Immature natural killer cell (primary cell): ENCODE results near the gene PSMG3. TPM values are rescaled to one million over a fixed set of nuclear protein-coding genes. Genes with fewer than 3 reads are reported as not detected.

Source experiments
- DNase-seq, 3 donors: peaks; one replicate each; pipeline ENCODE4 v3.0.0; 2022; ENCODE audit warnings: mixed read lengths in 1 of 3
- H3K27ac Mint-ChIP-seq, 6 donors: one replicate each; pipeline ENCODE4 v1.8.0; 2020; ENCODE audit warnings: mixed read lengths in 6 of 6, mild to moderate bottlenecking in 5 of 6, inconsistent platforms in 4 of 6, moderate library complexity in 3 of 6
- H3K27me3 Mint-ChIP-seq, 3 donors: one replicate each; pipeline ENCODE4 v1.8.0; 2020 to 2021; ENCODE audit warnings: low read depth in 3 of 3, mild to moderate bottlenecking in 3 of 3, mixed read lengths in 3 of 3, moderate library complexity in 3 of 3, inconsistent platforms in 1 of 3
- H3K36me3 Mint-ChIP-seq, 3 donors: one replicate each; pipeline ENCODE4 v1.8.0; 2020; ENCODE audit warnings: mixed read lengths in 3 of 3, inconsistent platforms in 2 of 3, mild to moderate bottlenecking in 2 of 3
- H3K4me1 Mint-ChIP-seq, 2 donors: one replicate each; pipeline ENCODE4 v1.8.0; 2020; ENCODE audit warnings: inconsistent platforms in 2 of 2, mild to moderate bottlenecking in 2 of 2, mixed read lengths in 2 of 2, moderate library complexity in 1 of 2
- H3K4me3 Mint-ChIP-seq, 5 donors: one replicate each; pipeline ENCODE4 v1.8.0; 2020; ENCODE audit warnings: mild to moderate bottlenecking in 5 of 5, mixed read lengths in 5 of 5, inconsistent platforms in 3 of 5, moderate library complexity in 3 of 5
- H3K9me3 Mint-ChIP-seq, 6 donors: one replicate each; pipeline ENCODE4 v1.8.0; 2020; ENCODE audit warnings: mild to moderate bottlenecking in 6 of 6, mixed read lengths in 6 of 6, inconsistent platforms in 4 of 6, moderate library complexity in 3 of 6
- polyA plus RNA-seq, 3 donors: library from polyadenylated mRNA; unstranded; fragments of 300-500 nt; fragmentation: Illumina TruSeq; gene quantifications; one replicate each; pipeline ENCODE4 v1.2.3, GENCODE V29; 2021

Gene PSMG3
- polyA plus RNA-seq, 3 donors from 2014 or later = 56.3 to 71.0 (median 61.9) TPM

- H3K36me3 Mint-ChIP-seq = no peaks in the 10 kb centered on the region
- DNase-seq = no peak
- no peak overlapping the region for H3K4me3 Mint-ChIP-seq
- no peaks in the 10 kb centered on the region for H3K9me3 Mint-ChIP-seq
- H3K27ac Mint-ChIP-seq = no peak overlapping the region
- peaks cover 5 to 14% (median 5%) of the 10 kb centered on the region in 3 donors for H3K27me3 Mint-ChIP-seq
- H3K4me1 Mint-ChIP-seq = no peaks in the 10 kb centered on the region
Measured at GRCh38 chr7:1545417-1546246, 24.2 kb downstream of the PSMG3 start.

DNA sequence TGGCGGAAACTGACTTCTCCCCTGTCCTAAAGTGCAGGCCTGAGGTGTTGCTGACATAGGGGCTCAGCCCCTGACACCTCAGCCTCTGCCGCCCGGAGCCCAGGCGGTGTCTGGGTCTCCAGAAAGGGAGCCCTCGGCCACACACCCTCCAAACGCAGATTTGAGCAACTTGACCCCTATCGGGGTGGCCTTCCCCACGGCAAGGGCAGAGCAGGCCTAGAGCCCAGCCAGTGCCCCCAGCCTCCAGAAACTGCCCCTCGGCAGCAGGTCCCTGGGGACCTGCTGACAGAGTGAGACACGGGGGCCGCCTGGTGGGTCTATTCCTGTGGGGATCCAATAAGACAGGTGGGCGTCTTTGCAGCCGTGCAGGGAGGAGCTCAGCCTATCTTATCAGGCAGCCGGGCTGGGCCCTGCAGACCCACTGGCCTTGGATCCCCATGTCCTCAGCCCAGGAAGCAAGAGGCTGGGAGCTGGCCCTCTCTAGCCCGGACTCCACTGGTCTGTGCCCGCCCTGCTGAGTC lies 24.9 kb downstream of the PSMG3 start:
- Mint-ChIP-seq H3K4me3 (no peak overlapping the region), H3K27ac (peak overlapping the region in 1 of 6 donors; percentile 17), H3K36me3 (no peaks in the 10 kb centered on the region), H3K27me3 (peaks cover 5 to 17% (median 5%) of the 10 kb centered on the region in 3 donors), H3K4me1 (no peaks in the 10 kb centered on the region), H3K9me3 (no peaks in the 10 kb centered on the region)
- no peak for DNase-seq

DNA sequence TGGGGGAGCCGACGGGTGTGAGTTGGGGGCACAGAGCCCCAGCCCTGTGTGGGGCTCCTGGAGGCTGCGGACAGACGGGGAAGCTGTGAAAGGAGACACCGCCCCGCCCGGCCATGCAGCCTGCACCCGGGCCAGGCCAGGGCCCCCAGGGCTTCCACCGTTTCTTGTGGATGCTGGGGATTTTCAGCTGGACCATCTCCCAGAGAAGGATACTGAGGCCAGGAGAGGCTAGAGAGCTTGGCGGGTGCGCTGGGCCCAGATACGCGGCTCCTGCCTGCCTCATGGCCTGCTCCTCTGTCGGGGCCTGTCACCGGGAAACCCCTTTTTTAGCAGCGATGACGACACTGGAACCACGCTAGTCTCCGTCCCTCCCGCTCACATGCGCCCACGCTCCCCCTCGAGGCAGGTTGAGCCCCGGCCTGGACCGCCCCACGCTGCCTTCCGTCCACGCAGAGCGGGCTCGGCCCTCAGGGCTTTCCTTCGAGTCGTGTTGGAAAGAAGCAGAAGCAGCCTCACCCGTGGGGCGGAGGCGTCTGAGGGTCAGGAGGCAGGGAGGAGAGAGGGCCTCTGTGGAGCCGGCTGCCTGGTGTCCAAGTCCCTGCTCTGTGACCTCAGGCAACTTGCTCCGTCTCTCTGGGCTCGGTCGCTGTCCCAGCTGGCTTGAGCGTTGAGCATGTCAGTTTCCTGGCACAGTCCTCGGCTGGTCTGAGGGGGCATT lies 25.5 kb downstream of the PSMG3 start:
- no peak overlapping the region for H3K27ac Mint-ChIP-seq
- no peaks in the 10 kb centered on the region for H3K4me1 Mint-ChIP-seq

GRCh38 chr7:1543826-1544177 lies 26.0 kb downstream of the PSMG3 start:
- Mint-ChIP-seq H3K4me3 (no peak overlapping the region), H3K36me3 (no peaks in the 10 kb centered on the region), H3K27me3 (peaks cover 2 to 14% (median 5%) of the 10 kb centered on the region in 3 donors), H3K4me1 (no peaks in the 10 kb centered on the region), H3K27ac (no peak overlapping the region), H3K9me3 (no peaks in the 10 kb centered on the region)
- DNase-seq = no peak

More for the DNA sequence above, 25.5 kb downstream of the PSMG3 start:
- no peaks in the 10 kb centered on the region for H3K9me3 Mint-ChIP-seq
- peaks cover 5 to 17% (median 5%) of the 10 kb centered on the region in 3 donors for H3K27me3 Mint-ChIP-seq
- no peak overlapping the region for H3K4me3 Mint-ChIP-seq
- H3K36me3 Mint-ChIP-seq = no peaks in the 10 kb centered on the region
- no peak for DNase-seq

GRCh38 chr7:1542841-1543747 lies 26.7 kb downstream of the PSMG3 start:
- DNase-seq = no peak
- no peaks in the 10 kb centered on the region for H3K4me1 Mint-ChIP-seq

DNA sequence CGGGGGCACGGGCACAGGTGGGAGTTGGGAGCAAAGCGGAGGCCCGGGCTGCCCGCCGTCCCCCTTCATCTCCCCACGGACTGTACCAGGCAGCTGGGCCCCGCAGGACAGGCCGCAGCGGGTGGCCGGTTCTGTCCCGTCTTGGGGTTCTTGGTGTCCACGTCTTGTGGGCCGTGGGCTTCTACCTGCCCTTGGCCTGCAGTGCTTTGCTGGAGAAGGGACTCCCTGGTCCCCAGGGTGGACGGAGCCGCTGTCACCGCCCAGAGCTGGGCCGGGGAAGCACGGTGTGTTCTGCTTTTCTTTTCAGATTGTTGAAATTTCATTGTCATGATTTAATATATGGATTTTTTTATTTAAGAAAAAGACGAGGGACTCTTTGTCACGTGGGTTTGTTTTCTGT lies 27.5 kb downstream of the PSMG3 start:
- Mint-ChIP-seq H3K27ac (no peak overlapping the region), H3K9me3 (no peaks in the 10 kb centered on the region), H3K4me3 (no peak overlapping the region), H3K4me1 (peaks cover 0 to 2% of the 10 kb centered on the region in 2 donors), H3K36me3 (no peaks in the 10 kb centered on the region), H3K27me3 (peaks cover 2 to 17% (median 7%) of the 10 kb centered on the region in 3 donors)
- DNase-seq = no peak

More at GRCh38 chr7:1542841-1543747, 26.7 kb downstream of the PSMG3 start:
- no peaks in the 10 kb centered on the region for H3K36me3 Mint-ChIP-seq
- H3K9me3 Mint-ChIP-seq = no peaks in the 10 kb centered on the region
- peaks cover 2 to 14% (median 4%) of the 10 kb centered on the region in 3 donors for H3K27me3 Mint-ChIP-seq
- no peak overlapping the region for H3K4me3 Mint-ChIP-seq
- peak overlapping the region in 1 of 6 donors; percentile 23 for H3K27ac Mint-ChIP-seq

- Mint-ChIP-seq H3K36me3 (no peaks in the 10 kb centered on the region), H3K27me3 (peaks cover 2 to 17% (median 7%) of the 10 kb centered on the region in 3 donors), H3K4me3 (no peak overlapping the region), H3K9me3 (no peaks in the 10 kb centered on the region), H3K4me1 (peaks cover 2% of the 10 kb centered on the region in 2 donors), H3K27ac (no peak overlapping the region)
- no peak for DNase-seq
Measured at GRCh38 chr7:1541431-1542162, 28.2 kb downstream of the PSMG3 start.

GRCh38 chr7:1540776-1541271 lies 29.0 kb downstream of the PSMG3 start:
- H3K9me3 Mint-ChIP-seq = no peaks in the 10 kb centered on the region
- H3K27ac Mint-ChIP-seq = no peak overlapping the region
- peaks cover 6% of the 10 kb centered on the region in 2 donors for H3K4me1 Mint-ChIP-seq
- no peaks in the 10 kb centered on the region for H3K36me3 Mint-ChIP-seq
- no peak overlapping the region for H3K4me3 Mint-ChIP-seq
- peaks cover under 1 to 19% (median 8%) of the 10 kb centered on the region in 3 donors for H3K27me3 Mint-ChIP-seq
- no peak for DNase-seq

- H3K36me3 Mint-ChIP-seq = no peaks in the 10 kb centered on the region
- H3K27me3 Mint-ChIP-seq = peaks cover 0 to 19% (median 9%) of the 10 kb centered on the region in 3 donors
- no peak overlapping the region for H3K4me3 Mint-ChIP-seq
- DNase-seq = no peak
- peaks cover 6% of the 10 kb centered on the region in 2 donors for H3K4me1 Mint-ChIP-seq
- no peaks in the 10 kb centered on the region for H3K9me3 Mint-ChIP-seq
- H3K27ac Mint-ChIP-seq = no peak overlapping the region
Measured at GRCh38 chr7:1539882-1540775, 29.7 kb downstream of the PSMG3 start.

DNA sequence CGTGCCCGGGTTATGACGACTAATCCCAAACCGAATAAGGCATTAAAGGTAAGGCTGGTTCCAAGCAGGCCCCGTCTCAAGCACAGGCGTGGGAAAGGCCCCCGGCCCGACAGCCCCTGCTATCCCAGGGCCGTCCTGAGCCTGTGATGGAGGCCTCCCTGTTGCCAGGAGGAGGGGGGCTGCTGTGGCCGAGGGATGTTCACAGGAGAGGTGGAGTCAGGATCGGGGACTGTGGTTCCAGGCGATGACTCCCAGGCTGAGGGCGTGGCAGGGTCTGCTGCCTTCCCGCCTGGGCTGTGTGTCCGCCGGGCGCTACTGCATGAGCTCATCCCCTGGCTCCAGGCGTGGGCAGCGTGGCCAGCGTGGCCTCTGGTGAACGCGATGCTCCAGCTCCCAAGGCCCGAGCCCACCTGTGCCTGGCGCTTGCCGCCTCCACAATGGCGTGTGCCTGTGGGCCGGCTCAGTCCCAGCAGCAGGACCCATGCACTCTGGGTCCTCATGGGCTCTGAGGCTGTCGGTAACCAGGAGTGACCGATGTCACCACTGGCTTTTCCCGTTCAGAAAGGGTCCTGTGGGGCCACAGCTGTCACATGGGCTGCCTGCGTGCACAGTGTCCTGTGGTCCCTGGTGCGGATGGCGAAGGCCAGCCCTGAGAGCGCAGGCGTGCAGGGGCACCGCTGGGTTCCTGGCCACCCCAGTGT lies 30.5 kb downstream of the PSMG3 start:
- peaks cover 0 to 16% (median 9%) of the 10 kb centered on the region in 3 donors for H3K27me3 Mint-ChIP-seq
- no peak overlapping the region for H3K4me3 Mint-ChIP-seq
- no peak for DNase-seq
- H3K9me3 Mint-ChIP-seq = no peaks in the 10 kb centered on the region
- H3K4me1 Mint-ChIP-seq = peaks cover 6 to 9% of the 10 kb centered on the region in 2 donors
- H3K36me3 Mint-ChIP-seq = no peaks in the 10 kb centered on the region
- H3K27ac Mint-ChIP-seq = peak overlapping the region in 1 of 6 donors; percentile 29

GRCh38 chr7:1538544-1539180 lies 31.2 kb downstream of the PSMG3 start:
- Mint-ChIP-seq H3K27ac (peak overlapping the region in 1 of 6 donors; percentile 29), H3K4me1 (peaks cover 7 to 12% of the 10 kb centered on the region in 2 donors), H3K4me3 (no peak overlapping the region), H3K36me3 (no peaks in the 10 kb centered on the region), H3K9me3 (no peaks in the 10 kb centered on the region), H3K27me3 (peaks cover 0 to 16% (median 9%) of the 10 kb centered on the region in 3 donors)
- DNase-seq = no peak
